Hepatocyte (in vitro differentiated cells): ENCODE results near the gene ALDOC.

Experiments used
- CTCF ChIP-seq: fragments of 200-600 bp; sonication (generic); IDR thresholded peaks from 2 replicates; pipeline ENCODE4 v1.5.1; 2016; ENCODE audit warnings: antibody characterized with exemption, mild to moderate bottlenecking; ENCODE audit not compliant: poor library complexity
- EZH2phosphoT487 ChIP-seq: fragments of 200-600 bp; sonication (generic); IDR thresholded peaks from one replicate; pipeline ENCODE4 v1.6.1; 2018; ENCODE audit warnings: antibody characterized with exemption, mild to moderate bottlenecking, low read depth, moderate library complexity; ENCODE audit not compliant: unreplicated experiment, severe bottlenecking

DNA sequence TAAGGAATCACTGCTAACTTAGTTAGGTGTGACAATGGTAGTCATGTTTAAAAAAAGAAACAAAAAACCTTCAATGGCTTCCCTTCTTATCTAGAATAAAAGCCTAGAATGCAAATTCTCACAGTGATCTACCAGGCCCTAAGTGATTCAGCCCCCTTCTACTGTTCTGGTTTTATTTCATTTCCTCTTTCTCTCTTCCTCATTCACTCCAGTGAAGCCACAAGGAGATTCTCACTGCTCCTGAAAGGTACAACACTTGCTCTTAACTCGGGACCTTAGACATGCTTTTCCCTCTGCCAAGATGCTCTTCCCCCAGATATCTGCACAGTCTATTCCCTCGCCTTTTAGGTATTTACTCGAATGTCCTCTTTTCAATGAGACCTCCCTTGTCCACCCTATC is 9.1 kb downstream of the ALDOC start:
- TF ChIP-seq EZH2phosphoT487 (no peak), CTCF (no peak)
